Right hindlimb (tissue), 1 donor: ENCODE data around the gene PANX2.
"Not testable (repeated sequence)": the region's sequence is repeated elsewhere in the genome, so short reads cannot be mapped to it uniquely, and the experiment has no call there.

Experiments
- DNase-seq: peaks from one replicate; pipeline ENCODE4 v3.0.0-alpha.2; 2018

The PANX2 gene

DNA sequence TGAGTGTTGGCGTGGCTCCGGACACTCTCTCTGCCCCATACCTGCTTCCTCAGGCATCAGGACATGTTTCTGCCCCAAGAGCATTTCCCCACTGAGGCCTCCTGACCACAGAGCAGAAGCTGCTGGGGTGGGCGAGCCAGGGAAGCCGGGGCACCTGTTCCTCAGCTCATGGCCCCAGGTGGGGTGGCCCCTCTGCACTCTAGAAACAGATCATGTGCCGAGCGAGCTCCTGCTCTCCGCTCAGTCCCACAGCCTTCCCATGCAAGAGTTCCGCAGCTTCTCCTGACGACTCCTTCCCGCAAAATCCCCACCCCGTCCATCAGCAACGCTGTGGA is 22.4 kb upstream of the PANX2 start:
- no peak for DNase-seq

DNA sequence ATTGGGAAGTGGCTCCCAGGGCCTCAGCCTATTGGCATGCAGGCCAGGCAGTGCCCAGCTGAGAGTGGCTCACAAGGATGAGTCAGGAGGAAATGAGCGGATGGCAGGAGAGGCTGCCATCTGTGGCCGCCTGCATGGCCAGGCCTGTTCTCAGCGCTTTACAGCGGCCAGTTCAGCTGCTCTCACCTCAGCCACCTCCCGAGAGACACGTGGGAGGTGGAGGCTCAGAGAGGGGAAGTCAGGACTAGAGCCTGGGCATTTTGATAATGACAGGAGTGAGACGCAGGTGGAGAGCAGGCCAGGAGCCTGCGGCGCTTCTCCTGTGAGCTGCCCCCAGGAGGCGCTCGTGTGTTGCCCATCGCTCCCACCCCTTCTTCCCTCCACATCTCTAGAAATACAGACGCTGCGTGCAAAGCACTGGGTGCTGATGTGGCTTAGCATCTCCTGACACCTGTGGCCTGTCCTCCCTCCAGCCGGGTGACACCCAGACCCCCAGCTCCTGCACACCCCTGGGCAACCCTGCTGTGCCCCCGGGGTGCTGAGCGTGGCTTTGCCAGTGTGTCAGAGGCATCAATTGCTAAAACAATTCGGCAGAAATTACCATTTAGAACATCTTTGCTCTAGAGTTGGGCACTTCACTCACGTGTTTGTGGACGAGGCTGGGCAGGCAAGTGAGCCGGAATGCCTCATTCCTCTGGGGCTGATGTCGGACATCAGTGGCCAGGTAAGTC is 21.4 kb upstream of the PANX2 start:
- DNase-seq = no peak

GRCh38 chr22:50150161-50151129 is 20.1 kb upstream of the PANX2 start:
- DNase-seq = no peak

DNA sequence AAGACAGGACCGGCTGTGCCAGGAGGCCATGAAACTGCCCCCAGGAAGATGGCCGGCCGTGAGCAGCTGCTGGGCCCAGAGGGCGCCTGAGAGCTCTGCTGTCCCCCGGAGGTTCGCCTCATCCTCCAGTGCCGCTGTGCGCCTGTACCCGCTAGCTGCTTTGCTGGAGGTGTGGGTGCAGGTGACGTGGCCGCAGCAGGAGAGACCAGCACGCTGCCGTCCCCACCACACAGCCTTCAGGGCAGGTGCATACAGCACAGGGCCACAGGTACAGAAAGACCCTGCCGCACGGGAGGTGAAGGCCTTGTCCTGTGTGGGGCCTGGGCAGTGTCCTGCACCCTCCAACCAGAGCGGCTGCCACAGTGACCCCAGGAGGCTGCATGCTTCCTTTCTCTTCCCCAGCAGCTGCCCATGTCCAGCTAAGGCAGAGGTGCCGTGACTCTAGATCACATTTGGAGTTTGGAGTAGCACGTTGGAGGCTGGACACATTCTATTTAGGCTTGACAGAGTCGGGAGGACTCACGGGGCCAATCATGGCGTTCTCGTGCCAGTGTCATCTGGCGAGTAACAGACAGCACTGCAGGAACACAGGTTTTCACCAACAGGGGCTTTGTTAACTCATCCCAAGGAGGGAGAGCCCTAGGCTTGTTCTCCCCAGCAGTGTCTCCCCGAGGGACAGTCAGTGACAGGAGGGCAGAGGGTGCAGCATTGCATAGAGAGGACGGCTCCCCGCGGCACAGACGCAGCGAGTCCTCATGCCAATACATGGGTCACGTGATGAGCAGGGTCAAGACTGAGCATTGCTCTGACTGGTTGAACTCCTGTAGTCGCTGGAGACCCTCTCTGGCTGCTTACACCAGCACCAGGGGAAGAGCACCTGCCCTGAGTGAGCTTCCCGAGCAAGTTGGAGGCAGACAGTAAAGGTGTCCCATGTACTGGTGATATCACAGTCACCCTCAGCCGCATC is 18.7 kb upstream of the PANX2 start:
- DNase-seq = no peak

DNA sequence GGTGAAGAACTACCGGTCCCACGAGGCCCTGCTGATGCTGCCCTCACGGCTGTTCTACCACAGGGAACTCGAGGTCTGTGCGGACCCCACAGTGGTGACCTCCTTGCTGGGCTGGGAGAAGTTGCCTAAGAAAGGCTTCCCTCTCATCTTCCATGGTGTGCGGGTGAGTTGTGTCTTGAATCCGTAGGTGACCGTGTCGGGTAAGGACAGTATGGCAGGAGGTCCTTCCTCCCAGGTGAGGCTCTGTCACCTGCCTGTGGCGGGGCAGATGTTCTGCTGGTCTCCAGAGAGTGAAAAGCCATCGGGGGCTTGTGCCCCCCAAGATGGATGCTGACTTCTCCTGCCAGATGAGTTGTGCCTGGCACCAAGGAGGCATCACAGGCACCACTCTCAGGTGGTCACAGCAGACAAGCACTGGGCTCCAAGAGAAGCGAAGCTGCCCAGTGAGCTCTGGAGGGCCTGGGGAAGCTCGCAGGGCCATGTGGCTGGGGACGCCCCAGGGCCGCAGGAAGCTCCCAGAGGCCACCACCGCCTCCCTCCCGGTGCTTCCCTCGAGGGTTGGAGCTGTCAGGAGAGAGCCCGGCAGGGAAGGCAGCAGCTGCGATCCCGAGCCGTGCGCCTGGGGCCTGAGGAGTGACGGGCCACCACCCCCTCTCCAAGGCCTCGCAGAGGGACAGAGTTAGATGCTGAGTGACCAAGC is 17.3 kb upstream of the PANX2 start:
- DNase-seq = no peak

- no peak for DNase-seq
These were observed 16.8 kb upstream of the PANX2 start for GRCh38 chr22:50153756-50154140.

GRCh38 chr22:50157709-50158375 is 12.7 kb upstream of the PANX2 start:
- DNase-seq = no peak

DNA sequence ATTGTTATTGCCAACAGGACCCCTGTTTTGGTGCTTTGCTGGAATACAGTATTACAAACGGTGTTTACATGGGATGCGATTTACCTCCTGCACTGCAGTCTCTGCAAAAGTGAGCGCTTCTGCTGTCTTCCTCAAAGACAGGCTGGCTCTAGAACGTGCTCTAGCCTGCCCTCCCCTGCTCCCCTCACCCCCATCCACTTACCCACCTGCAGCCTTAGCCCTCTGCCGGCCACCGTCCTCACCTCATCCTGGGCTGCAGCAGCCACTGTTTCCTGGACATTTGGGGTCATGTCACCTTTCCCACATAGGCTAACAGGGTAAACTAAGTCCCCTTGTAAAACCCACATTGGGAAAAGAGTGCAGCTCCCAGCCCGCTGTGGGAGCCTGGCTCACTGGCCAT is 9.6 kb upstream of the PANX2 start:
- no peak for DNase-seq

DNA sequence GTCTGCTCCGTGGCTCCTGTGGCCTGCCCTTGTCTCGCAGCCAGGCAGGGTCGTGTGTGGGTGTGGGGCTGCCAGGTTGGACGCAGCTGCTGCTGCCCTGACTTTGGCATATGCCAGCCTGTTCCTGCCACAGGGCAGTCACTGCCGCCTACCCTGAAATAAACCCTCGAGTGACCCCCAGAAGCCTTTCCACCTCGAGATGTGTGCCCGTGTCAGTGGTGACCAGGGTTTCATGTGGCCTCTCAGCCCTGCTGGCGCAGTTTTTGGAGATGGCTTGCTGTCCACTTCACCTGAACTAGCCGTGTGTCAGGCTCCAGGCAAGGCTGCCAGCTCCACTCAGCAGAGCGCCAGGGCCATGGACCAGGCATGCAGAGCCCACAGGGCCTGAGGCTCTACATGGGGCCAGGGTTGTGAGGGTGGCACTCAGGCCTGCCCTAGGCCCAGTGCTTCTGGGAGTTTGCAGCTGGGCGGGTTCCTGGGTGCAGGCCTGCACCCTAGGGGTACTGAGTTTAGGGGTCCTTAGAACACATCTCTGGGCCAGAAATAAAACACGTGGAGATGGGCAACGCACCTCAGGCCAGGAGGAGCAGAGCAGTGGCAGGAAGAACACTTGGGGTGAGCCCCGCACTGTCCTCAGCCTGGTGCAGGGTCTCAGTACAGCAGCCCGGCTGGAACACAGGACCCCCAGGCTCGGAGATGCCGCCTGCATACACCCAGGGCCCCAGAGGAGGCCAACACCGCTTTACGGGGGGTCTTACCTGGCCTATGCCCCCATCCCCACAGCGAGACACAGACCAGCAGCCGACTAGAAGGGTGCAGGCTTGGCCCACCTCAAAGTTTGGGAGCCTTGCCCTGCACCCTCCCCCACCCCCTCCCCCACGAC is 8.8 kb upstream of the PANX2 start:
- DNase-seq = no peak

GRCh38 chr22:50162391-50162956 is 8.1 kb upstream of the PANX2 start:
- DNase-seq = no peak

DNA sequence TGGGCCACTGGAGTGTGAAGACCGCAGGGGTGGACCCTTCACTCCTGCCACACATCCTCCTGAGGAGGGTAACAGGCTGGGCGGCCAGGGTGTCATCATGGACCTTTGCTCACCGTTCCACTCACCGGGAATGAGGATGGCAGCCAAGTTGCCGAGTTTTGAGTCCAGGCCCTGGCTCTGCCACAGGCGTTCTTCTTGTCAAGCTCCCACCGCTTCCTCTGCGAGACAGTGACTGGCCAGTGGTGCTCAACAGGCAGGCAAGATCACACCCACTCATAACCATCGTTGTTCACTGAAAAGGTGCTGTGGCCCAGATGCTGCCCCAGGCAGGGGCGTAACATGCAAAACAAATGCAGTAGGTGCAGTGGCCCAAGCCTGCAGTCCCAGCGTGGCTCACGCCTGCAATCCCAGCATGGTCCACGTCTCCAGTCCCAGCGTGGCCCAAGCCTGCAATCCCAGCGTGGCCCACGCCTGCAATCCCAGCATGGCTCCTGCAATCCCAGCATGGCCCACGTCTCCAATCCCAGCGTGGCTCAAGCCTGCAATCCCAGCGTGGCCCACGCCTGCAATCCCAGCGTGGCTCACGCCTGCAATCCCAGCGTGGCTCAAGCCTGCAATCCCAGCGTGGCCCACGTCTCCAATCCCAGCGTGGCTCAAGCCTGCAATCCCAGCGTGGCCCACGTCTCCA is 5.0 kb upstream of the PANX2 start:
- no peak for DNase-seq

GRCh38 chr22:50167689-50168489 is 2.6 kb upstream of the PANX2 start:
- no peak for DNase-seq

DNA sequence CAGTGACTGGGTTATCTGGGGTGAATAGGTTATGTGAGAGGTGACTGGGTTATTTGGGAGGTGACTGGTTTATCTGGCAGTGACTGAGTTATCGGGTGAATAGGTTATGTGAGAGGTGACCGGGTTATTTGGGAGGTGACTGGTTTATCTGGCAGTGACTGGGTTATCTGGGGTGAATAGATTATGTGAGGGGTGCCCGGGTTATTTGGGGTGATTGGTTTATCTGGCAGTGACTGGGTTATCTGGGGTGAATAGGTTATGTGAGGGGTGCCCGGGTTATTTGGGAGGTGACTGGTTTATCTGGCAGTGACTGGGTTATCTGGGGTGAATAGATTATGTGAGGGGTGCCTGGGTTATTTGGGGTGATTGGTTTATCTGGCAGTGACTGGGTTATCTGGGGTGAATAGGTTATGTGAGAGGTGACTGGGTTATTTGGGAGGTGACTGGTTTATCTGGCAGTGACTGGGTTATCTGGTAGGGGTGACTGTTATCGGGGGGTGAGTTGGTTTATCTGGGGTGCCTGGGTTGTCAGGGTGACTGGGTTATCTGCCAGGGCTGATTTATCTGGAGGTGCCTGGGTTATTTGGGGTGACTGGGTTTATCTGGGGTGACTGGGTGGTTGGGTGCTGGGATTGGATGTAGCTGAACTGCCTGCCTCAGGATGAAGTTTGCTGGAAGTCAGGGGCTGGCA is 1.9 kb upstream of the PANX2 start:
- not testable (repeated sequence) for DNase-seq

- peak; percentile 15 for DNase-seq
These were observed 1.3 kb upstream of the PANX2 start for GRCh38 chr22:50169181-50169759.

DNA sequence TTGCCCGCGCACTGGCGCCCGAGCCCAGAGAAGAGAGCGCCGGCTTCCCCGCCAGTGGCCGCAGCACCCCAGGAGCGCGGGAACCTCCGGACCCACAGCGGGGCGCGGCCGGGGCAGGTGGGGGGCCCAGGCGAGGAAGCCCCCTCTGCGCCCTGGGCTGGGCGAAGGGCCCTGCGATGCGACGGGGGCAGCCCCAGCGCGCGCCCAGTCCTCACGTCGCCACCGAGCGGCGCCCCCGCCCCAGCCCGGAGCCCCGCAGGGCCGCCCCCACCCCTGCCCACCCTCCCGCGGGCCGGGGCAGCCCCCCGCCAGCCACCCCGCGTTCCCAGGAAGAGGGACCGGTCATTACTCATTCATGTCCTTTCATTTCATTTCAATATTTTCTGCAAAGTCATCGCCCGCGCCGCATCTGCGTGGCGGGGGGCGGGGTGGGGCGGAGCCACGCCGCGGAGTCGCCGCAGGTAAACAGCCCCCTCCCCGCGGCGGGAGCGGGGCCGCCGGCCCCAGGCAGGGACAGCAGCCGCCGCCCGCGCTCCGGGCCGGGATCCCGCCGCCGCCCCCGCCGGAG is 673 bp upstream of the PANX2 start:
- DNase-seq = peak; percentile 29

GRCh38 chr22:50171319-50171964 is 911 bp downstream of the PANX2 start:
- no peak for DNase-seq

GRCh38 chr22:50171965-50172421 is 1.5 kb downstream of the PANX2 start:
- no peak for DNase-seq
